Tibial artery (tissue), 4 donors: ENCODE results near the gene ARL5B.

Source experiments
- DNase-seq, 2 donors: peaks; one replicate each; pipeline ENCODE4 v3.0.0-alpha.2; 2019
- H3K27ac ChIP-seq, 2 donors: fragments of 200-600 bp; sonication (generic) in 1 of 2; 1 replicate in 1 of 2; 2 replicates in 1 of 2; pipeline ENCODE4 v1.5.1; 2018 to 2019; ENCODE audit warnings: mild to moderate bottlenecking in 1 of 2
- H3K27me3 ChIP-seq, 2 donors: fragments of 200-600 bp; sonication (generic) in 1 of 2; one replicate each; pipeline versions ENCODE4 v1.5.1 to v1.6.0; 2016 to 2019
- H3K36me3 ChIP-seq, 3 donors: fragments of 200-600 bp; sonication (generic) in 2 of 3; one replicate each; pipeline ENCODE4 v1.5.1; 2016 to 2019; ENCODE audit warnings: mild to moderate bottlenecking in 2 of 3
- H3K4me1 ChIP-seq, 4 donors: fragments of 200-600 bp; sonication (generic) in 2 of 4; 1 replicate in 3 of 4; 2 replicates in 1 of 4; pipeline ENCODE4 v1.5.1; 2016 to 2019
- H3K4me3 ChIP-seq, 2 donors: fragments of 200-600 bp; sonication (generic) in 1 of 2; 1 replicate in 1 of 2; 2 replicates in 1 of 2; pipeline ENCODE4 v1.5.1; 2018 to 2019; ENCODE audit warnings: mild to moderate bottlenecking in 2 of 2
- H3K9me3 ChIP-seq, 3 donors: fragments of 200-600 bp; sonication (generic) in 1 of 3; one replicate each; pipeline ENCODE4 v1.5.1; 2016 to 2019
- CTCF ChIP-seq, 2 experiments: fragments of 200-600 bp in 1 of 2; fragments of 450-650 bp in 1 of 2; IDR thresholded peaks; one replicate each; pipeline ENCODE4 v1.5.1; 2017 to 2019; ENCODE audit warnings: antibody characterized with exemption in 2 of 2, mild to moderate bottlenecking in 1 of 2, moderate library complexity in 1 of 2
- intact Hi-C: fragments of 100-400 bp; cut with DNase I; formaldehyde crosslinking; loops from one replicate; pipeline ENCODE4 v1.15.0; 2023; ENCODE audit warnings: low total_unique reads

Gene ARL5B

DNA sequence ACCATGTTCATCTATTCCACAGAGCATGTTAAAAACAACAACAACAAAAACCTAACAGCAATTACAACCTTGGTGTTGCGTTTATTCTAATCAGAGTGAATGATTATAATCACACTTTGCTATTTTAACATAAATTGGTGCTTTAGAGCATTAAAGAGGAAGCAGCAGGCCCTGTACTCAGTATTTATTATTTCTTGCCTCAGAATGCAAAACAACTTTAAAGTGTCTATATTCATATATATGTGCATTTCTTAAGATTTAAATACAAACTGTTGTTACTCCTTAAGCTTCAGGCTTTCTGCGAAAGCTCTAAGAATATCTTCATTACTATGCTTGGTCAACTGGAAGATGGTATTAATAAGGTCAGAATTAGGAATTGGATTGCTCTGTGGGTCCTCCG is 21.5 kb downstream of the ARL5B start:
- Histone ChIP-seq H3K27me3 (no peaks in the 10 kb centered on the region), H3K4me3 (no peak overlapping the region), H3K27ac (no peak overlapping the region), H3K9me3 (no peaks in the 10 kb centered on the region), H3K4me1 (no peaks in the 10 kb centered on the region), H3K36me3 (peaks cover 7 to 12% (median 8%) of the 10 kb centered on the region in 3 donors)
- intact Hi-C loops: no loop called here
- no peak for TF ChIP-seq CTCF (IDR thresholded peaks at IDR 0.05)
- DNase-seq: no peak

DNA sequence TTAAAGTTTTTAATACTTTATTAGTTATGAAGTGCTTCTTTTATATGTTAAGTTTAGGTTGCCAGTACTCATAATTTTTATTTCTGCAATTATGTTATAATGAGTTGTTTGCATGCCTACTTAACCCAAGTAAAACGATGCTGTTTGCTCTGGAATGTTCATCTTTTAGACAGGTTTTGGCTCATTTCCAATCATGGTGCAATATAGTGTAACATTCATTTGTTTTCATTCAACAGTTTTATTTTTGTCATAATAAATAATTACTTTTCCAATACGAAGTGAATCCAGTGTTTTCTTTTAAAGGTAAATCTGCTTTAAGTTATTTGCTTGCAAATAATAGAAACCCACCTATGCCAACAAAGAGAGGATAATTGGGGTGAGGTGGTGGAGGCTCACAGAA is 22.1 kb downstream of the ARL5B start:
- no peak for DNase-seq
- Histone ChIP-seq H3K4me3 (no peak overlapping the region), H3K27ac (no peak overlapping the region), H3K9me3 (no peaks in the 10 kb centered on the region), H3K27me3 (no peaks in the 10 kb centered on the region), H3K4me1 (no peaks in the 10 kb centered on the region), H3K36me3 (peaks cover 2 to 11% (median 4%) of the 10 kb centered on the region in 3 donors)
- intact Hi-C loops: no loop called here
- TF ChIP-seq CTCF (IDR thresholded peaks at IDR 0.05): no peak

GRCh38 chr10:18681971-18682411 is 22.8 kb downstream of the ARL5B start:
- H3K9me3 ChIP-seq: no peaks in the 10 kb centered on the region
- no peaks in the 10 kb centered on the region for H3K4me1 ChIP-seq
- DNase-seq: no peak
- H3K36me3 ChIP-seq: peaks cover 0 to 8% (median 0%) of the 10 kb centered on the region in 3 donors
- intact Hi-C loops: no loop called here
- H3K27me3 ChIP-seq: no peaks in the 10 kb centered on the region
- no peak overlapping the region for H3K4me3 ChIP-seq
- no peak for TF ChIP-seq CTCF (IDR thresholded peaks at IDR 0.05)
- no peak overlapping the region for H3K27ac ChIP-seq

GRCh38 chr10:18683427-18683826 is 24.2 kb downstream of the ARL5B start:
- Histone ChIP-seq H3K27ac (no peak overlapping the region), H3K27me3 (no peaks in the 10 kb centered on the region), H3K9me3 (no peaks in the 10 kb centered on the region), H3K36me3 (peaks cover 0 to 7% (median 0%) of the 10 kb centered on the region in 3 donors), H3K4me3 (no peak overlapping the region), H3K4me1 (no peaks in the 10 kb centered on the region)
- TF ChIP-seq CTCF (IDR thresholded peaks at IDR 0.05): no peak
- no peak for DNase-seq
- intact Hi-C loops: no loop called here

DNA sequence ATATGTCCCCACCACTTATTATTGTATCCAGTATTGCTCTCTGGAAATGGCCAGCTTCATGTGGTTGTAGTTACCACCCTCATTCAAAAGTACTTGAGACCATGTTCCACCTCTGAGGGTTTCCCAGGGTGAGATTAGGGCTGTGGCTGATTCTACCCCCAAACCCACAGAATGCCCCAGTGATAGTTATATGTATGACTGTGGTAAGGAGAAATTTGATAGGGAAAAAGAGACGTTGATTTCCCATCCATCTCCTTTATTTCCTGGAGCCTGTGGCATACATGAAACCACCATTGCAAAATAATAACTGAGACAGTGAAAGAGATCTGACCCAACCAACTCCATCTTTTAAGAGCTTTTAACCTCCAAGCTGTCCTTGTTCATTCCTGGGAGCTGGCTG is 25.2 kb downstream of the ARL5B start:
- Histone ChIP-seq H3K27ac (no peak overlapping the region), H3K36me3 (peaks cover 0 to 7% (median 0%) of the 10 kb centered on the region in 3 donors), H3K4me1 (no peaks in the 10 kb centered on the region), H3K4me3 (no peak overlapping the region), H3K27me3 (no peaks in the 10 kb centered on the region), H3K9me3 (no peaks in the 10 kb centered on the region)
- TF ChIP-seq CTCF (IDR thresholded peaks at IDR 0.05): no peak
- intact Hi-C loops: no loop called here
- DNase-seq: no peak

- Histone ChIP-seq H3K27me3 (no peaks in the 10 kb centered on the region), H3K4me3 (no peak overlapping the region), H3K27ac (no peak overlapping the region), H3K9me3 (no peaks in the 10 kb centered on the region), H3K36me3 (peaks cover 0 to 7% (median 0%) of the 10 kb centered on the region in 3 donors), H3K4me1 (no peaks in the 10 kb centered on the region)
- intact Hi-C loops: no loop called here
- TF ChIP-seq CTCF (IDR thresholded peaks at IDR 0.05): no peak
- no peak for DNase-seq
Observed at GRCh38 chr10:18684953-18685352, 25.7 kb downstream of the ARL5B start.
